Thoracic aorta (tissue), 2 donors: Measurements from ENCODE around the gene CTSW. TPM values are rescaled to one million over a fixed set of nuclear protein-coding genes. Genes with fewer than 3 reads are reported as not detected.

ENCODE experiments used
- ATAC-seq: fragments of 150-250 bp; one replicate; pipeline ENCODE4 v1.8.0; 2017; ENCODE audit warnings: low read depth; ENCODE audit not compliant: insufficient number of reproducible peaks, low FRiP score
- DNase-seq: peaks from one replicate; pipeline ENCODE4 v3.0.0-alpha.2; 2020; ENCODE audit warnings: low spot score
- H3K27ac ChIP-seq, 2 donors: fragments of 200-600 bp; sonication (generic); 1 replicate in 1 of 2; 2 replicates in 1 of 2; pipeline ENCODE4 v1.5.1; 2016; ENCODE audit warnings: mild to moderate bottlenecking in 2 of 2, moderate library complexity in 2 of 2
- H3K27me3 ChIP-seq: fragments of 200-600 bp; sonication (generic); replicated peaks from 2 replicates; pipeline ENCODE4 v1.6.0; 2016; ENCODE audit warnings: mild to moderate bottlenecking; ENCODE audit not compliant: insufficient read depth
- H3K36me3 ChIP-seq: fragments of 200-600 bp; sonication (generic); one replicate; pipeline ENCODE4 v1.5.1; 2016
- H3K4me1 ChIP-seq, 2 donors: fragments of 200-600 bp; sonication (generic); 1 replicate in 1 of 2; 2 replicates in 1 of 2; pipeline versions ENCODE4 v1.5.1 to v1.6.0; 2016; ENCODE audit warnings: low read depth in 2 of 2, mild to moderate bottlenecking in 1 of 2; ENCODE audit not compliant: control insufficient read depth in 1 of 2
- H3K4me3 ChIP-seq: fragments of 200-600 bp; sonication (generic); 2 replicates; pipeline ENCODE4 v1.5.1; 2016; ENCODE audit warnings: mild to moderate bottlenecking
- H3K9me3 ChIP-seq: fragments of 200-600 bp; sonication (generic); 2 replicates; pipeline ENCODE4 v1.5.1; 2016
- total RNA-seq, 2 donors: library from RNA; depleted of rRNA; stranded (reverse); fragments of >200 nt; gene quantifications; one replicate each; pipeline versions ENCODE4 v1.1.0 to v1.2.3, GENCODE V29; 2016
- TF ChIP-seq, protein P1 (sequence below): fragments of 200-600 bp; sonication (generic); IDR thresholded peaks from one replicate; pipeline ENCODE4 v1.5.1; 2019; ENCODE audit warnings: antibody characterized with exemption

The CTSW gene
- total RNA-seq, 2 donors from 2014 or later: 1.6 to 13.7 TPM

DNA sequence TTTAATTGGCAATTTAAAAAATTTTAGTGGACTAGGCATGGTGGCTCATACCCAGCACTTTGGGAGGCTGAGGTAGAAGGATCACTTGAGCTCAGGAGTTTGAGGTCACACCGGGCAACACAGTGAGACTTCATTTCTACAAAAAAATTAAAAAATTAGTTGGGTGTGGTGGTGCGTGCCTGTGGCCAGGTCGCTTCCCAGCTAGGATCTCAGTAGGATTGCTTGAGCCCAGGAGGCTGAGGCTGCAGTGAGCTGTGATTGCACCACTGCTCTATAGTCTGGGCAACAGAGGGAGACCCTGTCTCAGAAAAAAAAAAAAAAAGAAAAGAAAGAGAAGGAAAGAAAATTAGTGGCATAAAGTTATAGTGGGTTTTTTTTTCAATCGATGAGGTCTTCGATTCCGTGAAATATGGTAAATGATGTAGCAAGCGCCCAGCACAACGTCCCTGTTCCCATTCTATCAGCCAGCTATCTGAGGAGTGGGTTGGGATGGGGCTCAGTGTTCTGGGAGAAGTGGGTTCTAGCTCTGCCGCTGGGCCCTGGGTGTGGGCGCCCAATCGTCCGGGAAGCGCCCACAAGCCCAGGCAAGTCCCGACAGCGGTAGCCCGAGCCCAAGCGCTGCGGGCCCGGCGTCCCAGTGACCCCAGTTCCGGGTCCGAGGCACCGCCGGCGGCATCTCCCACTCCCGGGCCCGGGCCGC, 19.2 kb downstream of the CTSW start:
- H3K9me3 ChIP-seq: no peaks in the 10 kb centered on the region
- peak overlapping the region; percentile 65 to 77 for H3K27ac ChIP-seq
- ATAC-seq: no peak
- TF ChIP-seq, protein P1, sequence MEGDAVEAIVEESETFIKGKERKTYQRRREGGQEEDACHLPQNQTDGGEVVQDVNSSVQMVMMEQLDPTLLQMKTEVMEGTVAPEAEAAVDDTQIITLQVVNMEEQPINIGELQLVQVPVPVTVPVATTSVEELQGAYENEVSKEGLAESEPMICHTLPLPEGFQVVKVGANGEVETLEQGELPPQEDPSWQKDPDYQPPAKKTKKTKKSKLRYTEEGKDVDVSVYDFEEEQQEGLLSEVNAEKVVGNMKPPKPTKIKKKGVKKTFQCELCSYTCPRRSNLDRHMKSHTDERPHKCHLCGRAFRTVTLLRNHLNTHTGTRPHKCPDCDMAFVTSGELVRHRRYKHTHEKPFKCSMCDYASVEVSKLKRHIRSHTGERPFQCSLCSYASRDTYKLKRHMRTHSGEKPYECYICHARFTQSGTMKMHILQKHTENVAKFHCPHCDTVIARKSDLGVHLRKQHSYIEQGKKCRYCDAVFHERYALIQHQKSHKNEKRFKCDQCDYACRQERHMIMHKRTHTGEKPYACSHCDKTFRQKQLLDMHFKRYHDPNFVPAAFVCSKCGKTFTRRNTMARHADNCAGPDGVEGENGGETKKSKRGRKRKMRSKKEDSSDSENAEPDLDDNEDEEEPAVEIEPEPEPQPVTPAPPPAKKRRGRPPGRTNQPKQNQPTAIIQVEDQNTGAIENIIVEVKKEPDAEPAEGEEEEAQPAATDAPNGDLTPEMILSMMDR: no peak
- H3K4me1 ChIP-seq: peaks cover 5 to 30% of the 10 kb centered on the region in 2 donors
- no peaks in the 10 kb centered on the region for H3K27me3 ChIP-seq
- peak overlapping the region; percentile 88 for H3K4me3 ChIP-seq
- DNase-seq: no peak
- H3K36me3 ChIP-seq: no peaks in the 10 kb centered on the region

DNA sequence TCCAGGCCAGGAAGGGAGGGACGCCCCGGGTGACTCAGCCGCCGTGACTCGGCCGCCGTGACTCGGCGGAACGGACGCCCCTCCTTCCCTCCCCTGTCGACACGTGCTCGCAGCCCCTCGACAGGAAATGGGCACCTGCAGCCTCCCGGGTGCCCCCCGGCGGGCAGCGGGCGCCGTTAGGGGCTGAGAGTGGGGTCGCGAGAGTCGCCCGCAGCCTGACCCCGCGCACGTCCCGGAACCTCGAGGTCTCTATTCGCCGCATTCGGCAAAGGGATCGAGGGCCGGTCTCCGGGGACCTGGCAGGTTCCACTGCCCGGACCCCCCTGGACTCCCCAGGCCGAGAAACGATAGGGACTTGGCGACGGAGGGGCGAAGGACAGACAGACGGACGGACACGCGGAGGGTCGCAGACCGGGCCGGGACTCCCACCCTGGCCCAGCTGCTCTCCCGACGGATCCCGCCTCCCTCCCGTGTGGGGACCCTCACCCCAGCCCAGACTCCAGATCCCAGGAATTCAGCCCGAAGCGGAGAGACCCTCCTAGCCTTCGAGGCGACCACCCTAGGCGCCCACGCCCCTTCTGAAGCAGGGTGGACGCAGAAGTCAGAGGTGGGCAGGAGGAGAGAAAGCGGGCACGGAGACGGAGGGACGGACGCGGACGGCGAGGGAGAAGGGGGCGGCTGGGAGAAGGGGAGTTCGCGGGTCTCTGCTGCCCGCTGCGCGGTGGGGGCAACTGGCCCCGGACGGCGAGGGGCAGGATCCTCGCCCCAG, 19.9 kb downstream of the CTSW start:
- TF ChIP-seq, protein P1: no peak
- Histone ChIP-seq H3K4me1 (peaks cover 5 to 24% of the 10 kb centered on the region in 2 donors), H3K4me3 (peak overlapping the region; percentile 88), H3K36me3 (no peaks in the 10 kb centered on the region), H3K9me3 (no peaks in the 10 kb centered on the region), H3K27me3 (no peaks in the 10 kb centered on the region), H3K27ac (peak overlapping the region; percentile 65 to 77)
- ATAC-seq (peak; percentile 42), DNase-seq (no peak)

DNA sequence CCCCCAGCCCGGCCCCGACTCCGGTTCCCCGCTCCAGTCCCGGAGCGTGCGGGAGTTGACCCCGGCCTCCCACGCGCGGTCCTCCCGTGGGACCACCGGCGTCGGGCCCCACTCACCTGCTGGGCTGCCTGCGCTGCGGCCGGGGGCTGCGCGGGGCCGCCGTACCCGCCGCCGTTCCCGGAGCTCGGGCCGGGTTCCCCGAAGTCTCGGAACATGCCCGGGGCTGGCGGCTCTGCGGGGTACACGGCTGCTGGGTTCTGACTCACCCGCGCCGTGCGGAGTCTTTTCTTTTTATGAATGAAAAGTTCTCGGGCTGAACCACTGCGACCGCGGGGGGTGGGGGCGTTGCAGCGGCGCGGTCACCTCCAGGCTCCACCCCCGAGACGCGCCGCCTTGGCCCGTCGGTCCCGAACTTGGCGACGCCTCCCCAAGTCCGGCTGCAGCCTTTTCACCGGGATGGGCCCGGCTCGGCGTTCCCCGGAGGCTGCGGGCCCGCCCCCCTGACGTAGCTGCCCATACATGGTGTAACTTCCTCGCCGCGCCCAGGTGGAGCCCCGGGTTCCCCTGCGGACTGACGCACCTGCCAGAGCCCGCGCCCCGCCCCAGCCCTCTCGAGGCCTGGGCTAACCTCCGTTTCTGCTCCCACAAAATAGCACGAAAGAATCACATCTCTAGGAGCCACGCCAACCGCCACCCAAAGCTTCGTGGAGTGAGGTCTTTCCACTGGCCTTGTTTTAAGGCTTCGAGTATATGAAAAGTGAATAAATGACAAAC, 20.7 kb downstream of the CTSW start, which contains the start of gene FOSL1:
Gene FOSL1 (minus strand): TSS at position 264 of the 774 bp plus-strand sequence. CDS start 49 bp downstream, at position 215.
- Histone ChIP-seq H3K27ac (peak within 1 kb of the TSS; percentile 65 to 77), H3K36me3 (no peaks in the 10 kb centered on the region), H3K4me1 (peaks cover 5 to 24% of the 10 kb centered on the region in 2 donors), H3K4me3 (peak within 1 kb of the TSS; percentile 88), H3K27me3 (no peaks in the 10 kb centered on the region), H3K9me3 (no peaks in the 10 kb centered on the region)
- TF ChIP-seq, protein P1: no peak
- DNase-seq (peak; percentile 77), ATAC-seq (peak; percentile 80)

DNA sequence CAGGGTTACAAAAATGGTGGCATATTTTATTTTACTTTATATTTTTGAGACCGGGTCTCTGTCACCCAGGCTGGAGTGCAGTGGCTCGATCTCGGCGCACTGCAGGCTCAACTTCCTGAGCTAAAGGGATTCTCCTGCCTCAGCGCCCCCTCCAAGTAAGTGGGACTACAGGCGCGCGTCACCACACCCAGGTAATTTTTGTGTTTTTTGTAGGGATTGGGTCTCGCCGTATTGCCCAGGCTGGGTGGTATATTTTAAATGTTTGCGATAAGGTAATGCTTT, 21.2 kb downstream of the CTSW start:
- H3K36me3 ChIP-seq: no peaks in the 10 kb centered on the region
- no peaks in the 10 kb centered on the region for H3K27me3 ChIP-seq
- H3K4me1 ChIP-seq: peaks cover 5 to 24% of the 10 kb centered on the region in 2 donors
- no peak for DNase-seq
- H3K4me3 ChIP-seq: peak overlapping the region; percentile 88
- H3K9me3 ChIP-seq: no peaks in the 10 kb centered on the region
- TF ChIP-seq, protein P1: no peak
- H3K27ac ChIP-seq: peak overlapping the region; percentile 6 to 77
- ATAC-seq: no peak

DNA sequence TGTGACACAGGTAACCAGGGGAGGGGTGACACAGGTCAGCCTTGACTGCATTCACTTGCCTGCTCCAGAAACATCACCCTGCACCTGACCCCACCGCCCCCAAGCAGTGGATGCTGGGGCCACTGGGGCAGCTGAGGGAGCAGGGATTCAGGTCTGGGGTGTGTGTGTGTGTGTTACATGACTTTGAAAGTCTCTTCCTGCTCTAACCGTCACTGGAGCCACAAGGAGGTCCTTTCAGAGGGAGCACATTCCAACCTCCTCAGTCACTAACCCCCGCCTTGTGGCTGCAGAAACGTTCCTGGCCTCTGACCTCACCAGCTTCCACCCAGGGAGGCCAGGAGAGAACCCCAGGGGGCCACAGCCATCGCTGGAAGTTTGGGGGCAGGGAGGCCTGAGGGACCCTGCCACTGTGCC, 23.4 kb downstream of the CTSW start:
- Histone ChIP-seq H3K4me3 (no peak overlapping the region), H3K27ac (peak overlapping the region in 1 of 2 donors; percentile 62), H3K27me3 (no peaks in the 10 kb centered on the region), H3K4me1 (peaks cover 5 to 15% of the 10 kb centered on the region in 2 donors), H3K9me3 (no peaks in the 10 kb centered on the region), H3K36me3 (no peaks in the 10 kb centered on the region)
- DNase-seq: no peak
- ATAC-seq: no peak
- TF ChIP-seq, protein P1: no peak
